HG03066 (cell line): ENCODE results near the gene NEK1.
A peak's percentile ranks its signal among the peaks of the same experiment; 100 is the strongest.
"Not testable (repeated sequence)": the region's sequence is repeated elsewhere in the genome, so short reads cannot be mapped to it uniquely, and the experiment has no call there.

Source experiments
- ATAC-seq: cut with Tn5 transposase; IDR thresholded peaks from one replicate; pipeline ENCODE4 v1.9.1; 2021; ENCODE audit warnings: low read depth; ENCODE audit not compliant: unreplicated experiment

NEK1 gene

GRCh38 chr4:169630069-169630468 lies 17.7 kb upstream of the NEK1 start:
- no peak for ATAC-seq

GRCh38 chr4:169628579-169628978 lies 16.2 kb upstream of the NEK1 start:
- no peak for ATAC-seq

GRCh38 chr4:169627307-169627706 lies 14.9 kb upstream of the NEK1 start:
- no peak for ATAC-seq

- ATAC-seq, result no peak
Measured at GRCh38 chr4:169626331-169627282, 14.2 kb upstream of the NEK1 start.

GRCh38 chr4:169625886-169626285 lies 13.5 kb upstream of the NEK1 start:
- no peak for ATAC-seq

GRCh38 chr4:169624012-169624411 lies 11.6 kb upstream of the NEK1 start:
- not testable (repeated sequence) for ATAC-seq

GRCh38 chr4:169622566-169622965 lies 10.2 kb upstream of the NEK1 start:
- ATAC-seq, result no peak

- ATAC-seq, result no peak
Measured at GRCh38 chr4:169621731-169622492, 9.5 kb upstream of the NEK1 start.

- peak; percentile 1 for ATAC-seq
Measured at GRCh38 chr4:169620880-169621248, 8.5 kb upstream of the NEK1 start.

GRCh38 chr4:169619958-169620879 lies 7.8 kb upstream of the NEK1 start, which contains the start of gene CLCN3:
TSS of gene CLCN3 (plus strand) at chr4:169620578. CDS start at chr4:169635929, 15,351 bp downstream.
- ATAC-seq, result peak; percentile 90

GRCh38 chr4:169619518-169619957 lies 7.2 kb upstream of the NEK1 start:
- peak; percentile 43 for ATAC-seq

- no peak for ATAC-seq
Measured at GRCh38 chr4:169618986-169619385, 6.6 kb upstream of the NEK1 start.

GRCh38 chr4:169618286-169618685 lies 5.9 kb upstream of the NEK1 start:
- ATAC-seq, result no peak

- ATAC-seq, result no peak
Measured at GRCh38 chr4:169617306-169617705, 4.9 kb upstream of the NEK1 start.

- ATAC-seq, result no peak
Measured at GRCh38 chr4:169616846-169617245, 4.5 kb upstream of the NEK1 start.

- ATAC-seq, result no peak
Measured at GRCh38 chr4:169615467-169616106, 3.2 kb upstream of the NEK1 start.

- peak; percentile 46 for ATAC-seq
Measured at GRCh38 chr4:169612871-169613859, 782 bp upstream of the NEK1 start.

GRCh38 chr4:169611157-169611556 lies 1.2 kb downstream of the NEK1 start:
- ATAC-seq, result no peak

GRCh38 chr4:169604903-169605331 lies 7.5 kb downstream of the NEK1 start:
- ATAC-seq, result no peak
